Gastroesophageal sphincter (tissue), 4 donors: ENCODE results near the gene XRCC1. TPM values are rescaled to one million over a fixed set of nuclear protein-coding genes. Genes with fewer than 3 reads are reported as not detected.
"Not testable (repeated sequence)": the region's sequence is repeated elsewhere in the genome, so short reads cannot be mapped to it uniquely, and the experiment has no call there.

Source experiments
- ATAC-seq: fragments of 150-250 bp; one replicate; pipeline ENCODE4 v1.9.1; 2016; ENCODE audit warnings: mild to moderate bottlenecking, moderate library complexity
- H3K27ac ChIP-seq, 4 donors: fragments of 200-600 bp; sonication (generic) in 3 of 4; 1 replicate in 3 of 4; 2 replicates in 1 of 4; pipeline ENCODE4 v1.5.1; 2016 to 2019
- H3K27me3 ChIP-seq: fragments of 200-600 bp; sonication (generic); one replicate; pipeline ENCODE4 v1.5.1; 2019
- H3K36me3 ChIP-seq, 2 donors: fragments of 200-600 bp; sonication (generic); one replicate each; pipeline ENCODE4 v1.5.1; 2019; ENCODE audit warnings: control low read depth in 1 of 2
- H3K4me1 ChIP-seq, 3 donors: fragments of 200-600 bp; sonication (generic); 1 replicate in 2 of 3; 2 replicates in 1 of 3; pipeline ENCODE4 v1.5.1; 2016 to 2019; ENCODE audit warnings: control low read depth in 2 of 3
- H3K4me3 ChIP-seq, 2 donors: fragments of 200-600 bp; sonication (generic); one replicate each; pipeline ENCODE4 v1.5.1; 2019; ENCODE audit warnings: mild to moderate bottlenecking in 1 of 2, moderate library complexity in 1 of 2
- H3K9me3 ChIP-seq, 3 donors: fragments of 200-600 bp; sonication (generic); one replicate each; pipeline ENCODE4 v1.5.1; 2017 to 2019; ENCODE audit warnings: control low read depth in 2 of 3
- CTCF ChIP-seq, 4 experiments: fragments of 200-600 bp in 2 of 4; fragments of 450-650 bp in 2 of 4; sonication (generic) in 1 of 4; IDR thresholded peaks; one replicate each; pipeline ENCODE4 v1.5.1; 2017 to 2019; ENCODE audit warnings: antibody characterized with exemption in 4 of 4, mild to moderate bottlenecking in 2 of 4, moderate library complexity in 2 of 4
- EP300 ChIP-seq: sonication (generic); formaldehyde crosslinking; IDR thresholded peaks from one replicate; pipeline ENCODE4 v1.6.1; 2017; ENCODE audit warnings: antibody characterized with exemption, mild to moderate bottlenecking
- POLR2A ChIP-seq, 2 donors: fragments of 450-650 bp; IDR thresholded peaks; one replicate each; pipeline ENCODE4 v1.6.1; 2017; ENCODE audit warnings: antibody characterized with exemption in 2 of 2, mild to moderate bottlenecking in 2 of 2, moderate library complexity in 1 of 2
- POLR2AphosphoS5 ChIP-seq: sonication (generic); formaldehyde crosslinking; IDR thresholded peaks from one replicate; pipeline ENCODE4 v1.6.1; 2017; ENCODE audit warnings: antibody characterized with exemption
- WGBS, 2 donors: methylation state at CpG; one replicate each; pipeline ENCODE4 v1.1.5; 2018; ENCODE audit warnings: low coverage in 1 of 2; 5-methylcytosine and 5-hydroxymethylcytosine counted together
- total RNA-seq, 4 donors: library from RNA; depleted of rRNA; stranded (reverse); fragments of >200 nt; gene quantifications; one replicate each; pipeline ENCODE4 v1.1.0, GENCODE V29; 2016

Gene XRCC1
- total RNA-seq, 4 donors from 2014 or later: 17.9 to 31.0 (median 22.6) TPM

GRCh38 chr19:43591904-43592772 lies 16.8 kb upstream of the XRCC1 start:
- Histone ChIP-seq H3K27ac (no peak overlapping the region), H3K27me3 (no peaks in the 10 kb centered on the region), H3K36me3 (peaks cover 0 to 63% of the 10 kb centered on the region in 2 donors), H3K9me3 (no peaks in the 10 kb centered on the region), H3K4me1 (peaks cover 3 to 38% (median 20%) of the 10 kb centered on the region in 3 donors), H3K4me3 (no peak overlapping the region)
- WGBS, 2 donors: 89% methylated on average over 20 of the region's 63 CpGs; no CpG with 5 or more reads in 1 of the 2 donors
- no peak for ATAC-seq
- no peak for TF ChIP-seq POLR2AphosphoS5
- TF ChIP-seq EP300: no peak
- no peak for TF ChIP-seq CTCF (IDR thresholded peaks at IDR 0.05)
- TF ChIP-seq POLR2A (IDR thresholded peaks at IDR 0.05): no peak

GRCh38 chr19:43589678-43590077 lies 14.4 kb upstream of the XRCC1 start:
- Histone ChIP-seq H3K4me3 (no peak overlapping the region), H3K9me3 (no peaks in the 10 kb centered on the region), H3K4me1 (peaks cover 0 to 23% (median 14%) of the 10 kb centered on the region in 3 donors), H3K27me3 (no peaks in the 10 kb centered on the region), H3K27ac (no peak overlapping the region), H3K36me3 (peaks cover 0 to 80% of the 10 kb centered on the region in 2 donors)
- no peak for ATAC-seq
- 83% methylated on average over 6 of the region's 6 CpGs for WGBS, 2 donors
- TF ChIP-seq EP300 (no peak), POLR2A (IDR thresholded peaks at IDR 0.05) (no peak), POLR2AphosphoS5 (no peak)

GRCh38 chr19:43589277-43589676 lies 13.9 kb upstream of the XRCC1 start:
- no peak for TF ChIP-seq POLR2AphosphoS5
- no peak for TF ChIP-seq EP300
- no peak for TF ChIP-seq CTCF (IDR thresholded peaks at IDR 0.05)
- TF ChIP-seq POLR2A (IDR thresholded peaks at IDR 0.05): no peak
- H3K4me3 ChIP-seq: no peak overlapping the region
- H3K36me3 ChIP-seq: peaks cover 0 to 80% of the 10 kb centered on the region in 2 donors
- 61 to 76% methylated on average over 5 of the region's 5 CpGs for WGBS, 2 donors
- H3K27ac ChIP-seq: no peak overlapping the region
- peaks cover 0 to 19% (median 10%) of the 10 kb centered on the region in 3 donors for H3K4me1 ChIP-seq
- no peak for ATAC-seq
- H3K27me3 ChIP-seq: no peaks in the 10 kb centered on the region
- no peaks in the 10 kb centered on the region for H3K9me3 ChIP-seq

GRCh38 chr19:43587029-43587428 lies 11.7 kb upstream of the XRCC1 start:
- not testable (repeated sequence) for H3K9me3 ChIP-seq, H3K27ac ChIP-seq, H3K4me1 ChIP-seq, ATAC-seq, H3K27me3 ChIP-seq, H3K4me3 ChIP-seq
- H3K36me3 ChIP-seq: peaks cover 0 to 58% of the 10 kb centered on the region in 2 donors
- 83 to 100% methylated on average over 1 to 3 of the region's 3 CpGs for WGBS, 2 donors

GRCh38 chr19:43586346-43586745 lies 11.0 kb upstream of the XRCC1 start:
- no peak for ATAC-seq
- Histone ChIP-seq H3K4me3 (no peak overlapping the region), H3K9me3 (no peaks in the 10 kb centered on the region), H3K4me1 (peaks cover 0 to 10% (median 3%) of the 10 kb centered on the region in 3 donors), H3K27ac (no peak overlapping the region), H3K36me3 (peaks cover 0 to 51% of the 10 kb centered on the region in 2 donors), H3K27me3 (no peaks in the 10 kb centered on the region)
- 60 to 69% methylated on average over 1 to 2 of the region's 2 CpGs for WGBS, 2 donors
- TF ChIP-seq CTCF (IDR thresholded peaks at IDR 0.05) (no peak), POLR2AphosphoS5 (no peak), POLR2A (IDR thresholded peaks at IDR 0.05) (no peak), EP300 (no peak)

GRCh38 chr19:43584484-43584883 lies 9.2 kb upstream of the XRCC1 start:
- Histone ChIP-seq H3K36me3 (peaks cover 0 to 33% of the 10 kb centered on the region in 2 donors), H3K27ac (no peak overlapping the region), H3K27me3 (no peaks in the 10 kb centered on the region), H3K9me3 (no peaks in the 10 kb centered on the region), H3K4me1 (peaks cover 0 to 28% (median 6%) of the 10 kb centered on the region in 3 donors), H3K4me3 (no peak overlapping the region)
- no peak for TF ChIP-seq POLR2A (IDR thresholded peaks at IDR 0.05)
- no peak for TF ChIP-seq EP300
- TF ChIP-seq CTCF (IDR thresholded peaks at IDR 0.05): no peak
- no peak for TF ChIP-seq POLR2AphosphoS5
- WGBS, 2 donors: 100% methylated on average over 1 of the region's 1 CpG; no CpG with 5 or more reads in 1 of the 2 donors
- no peak for ATAC-seq
